HCT116 (cell line): Measurements from ENCODE around the gene CYB5D1. TPM values are rescaled to one million over a fixed set of nuclear protein-coding genes. Genes with fewer than 3 reads are reported as not detected.

Experiments
- ATAC-seq: fragments of 200-7000 bp; cut with Tn5 transposase; 2 replicates; pipeline ENCODE4 v1.9.1; 2020; ENCODE audit warnings: mild to moderate bottlenecking, moderate library complexity
- BruUV-seq: library from RNA; stranded (reverse); fragments of 400-500 nt; replicated peaks from 2 replicates; lab custom pipeline; 2021; lab: Mats Ljungman, UMichigan
- CTCF ChIA-PET: fragments of 300-600 bp; sonication (Branson Sonifier 250); formaldehyde crosslinking; loops from one replicate; lab custom pipeline; 2021; ENCODE audit warnings: antibody characterized with exemption; lab: Charles Lee
- POLR2A ChIA-PET: fragments of 300-600, 350-600 bp; sonication (Branson Sonifier 250); formaldehyde crosslinking; loops from one replicate; lab custom pipeline; 2021; ENCODE audit warnings: antibody characterized with exemption; lab: Charles Lee
- RAD21 ChIA-PET, 2 experiments: fragments of 300-600 bp; sonication (Branson Sonifier 250); formaldehyde crosslinking; loops; one replicate each; lab custom pipeline; 2023; ENCODE audit warnings: low total read pairs in 2 of 2; ENCODE audit not compliant: uncharacterized antibody in 2 of 2, unreplicated experiment in 2 of 2, low non-redundant PET in 1 of 2; lab: Charles Lee
- DNase-seq: peaks from one replicate; pipeline ENCODE4 v3.0.0-alpha.2; 2010; ENCODE audit warnings: low read depth, low spot score
- H2AFZ ChIP-seq: fragments of 200-600 bp; shearing (Covaris generic), sonication (generic); 2 replicates; pipeline ENCODE4 v1.6.1; 2017; ENCODE audit warnings: low read depth, mixed run types, mixed read lengths, antibody characterized with exemption, low read length; ENCODE audit not compliant: poor library complexity, severe bottlenecking
- H3K27ac ChIP-seq: 2 replicates; pipeline ENCODE4 v1.5.1; 2012; ENCODE audit warnings: low read depth, low read length
- H3K27me3 ChIP-seq: fragments of 200-600 bp; sonication (generic); 2 replicates; pipeline ENCODE4 v1.6.1; 2016; ENCODE audit warnings: mixed run types, low read length, mixed read lengths; ENCODE audit not compliant: insufficient read depth
- H3K36me3 ChIP-seq, 2 experiments: fragments of 200-500 bp in 1 of 2; fragments of 200-600 bp in 1 of 2; sonication (Bioruptor generic) in 1 of 2; sonication (generic) in 1 of 2; 2 replicates each; pipeline versions ENCODE4 v1.5.1 to v1.6.1; 2014 to 2016; ENCODE audit warnings: low read length in 2 of 2, inconsistent platforms in 1 of 2, mixed read lengths in 1 of 2, mixed run types in 1 of 2; ENCODE audit not compliant: insufficient read depth in 2 of 2, control insufficient read depth in 1 of 2
- H3K4me1 ChIP-seq, 2 experiments: fragments of 200-600 bp in 1 of 2; sonication (generic) in 1 of 2; 2 replicates each; pipeline versions ENCODE4 v1.5.1 to v1.6.1; 2012 to 2017; ENCODE audit warnings: low read length in 2 of 2, inconsistent platforms in 1 of 2, mild to moderate bottlenecking in 1 of 2, mixed read lengths in 1 of 2, mixed run types in 1 of 2, moderate library complexity in 1 of 2; ENCODE audit not compliant: insufficient read depth in 2 of 2, control insufficient read depth in 1 of 2
- H3K4me2 ChIP-seq: fragments of 200-600 bp; sonication (generic); 2 replicates; pipeline ENCODE4 v1.6.1; 2017; ENCODE audit warnings: mixed run types, low read length, mixed read lengths
- H3K4me3 ChIP-seq, 2 experiments: fragments of 200-600 bp in 1 of 2; sonication (generic) in 1 of 2; replicated peaks in 1 of 2; 2 replicates each; pipeline ENCODE4 v1.5.1; 2011 to 2016; ENCODE audit warnings: low read length in 2 of 2, control low read depth in 1 of 2, low read depth in 1 of 2, mild to moderate bottlenecking in 1 of 2, mixed read lengths in 1 of 2, mixed run types in 1 of 2
- H3K79me2 ChIP-seq: fragments of 200-600 bp; sonication (generic); 2 replicates; pipeline ENCODE4 v1.6.1; 2017; ENCODE audit warnings: mild to moderate bottlenecking, mixed run types, low read length, moderate library complexity, mixed read lengths; ENCODE audit not compliant: insufficient read depth
- H3K9ac ChIP-seq: fragments of 200-600 bp; sonication (generic); 2 replicates; pipeline ENCODE4 v1.6.1; 2016; ENCODE audit warnings: low read length, mixed read lengths
- H3K9me2 ChIP-seq: fragments of 200-600 bp; sonication (generic), shearing (Covaris generic); 2 replicates; pipeline ENCODE4 v1.6.1; 2017; ENCODE audit warnings: mixed run types, mild to moderate bottlenecking, moderate library complexity; ENCODE audit not compliant: insufficient read depth
- H3K9me3 ChIP-seq, 2 experiments: fragments of 200-500 bp in 1 of 2; fragments of 200-600 bp in 1 of 2; sonication (Bioruptor generic) in 1 of 2; sonication (generic) in 1 of 2; 2 replicates each; pipeline ENCODE4 v1.6.1; 2014 to 2017; ENCODE audit warnings: low read length in 2 of 2, mixed read lengths in 2 of 2, inconsistent platforms in 1 of 2, low read depth in 1 of 2, mild to moderate bottlenecking in 1 of 2, mixed run types in 1 of 2, moderate library complexity in 1 of 2; ENCODE audit not compliant: control insufficient read depth in 1 of 2, insufficient read depth in 1 of 2
- H4K20me1 ChIP-seq: fragments of 200-600 bp; sonication (generic), shearing (Covaris generic); 2 replicates; pipeline ENCODE4 v1.6.1; 2017; ENCODE audit warnings: mixed run types, mild to moderate bottlenecking, moderate library complexity; ENCODE audit not compliant: insufficient read depth
- ATF3 ChIP-seq: IDR thresholded peaks from 2 replicates; pipeline ENCODE4 v1.6.1; 2012
- CBX3 ChIP-seq: IDR thresholded peaks from 2 replicates; pipeline ENCODE4 v1.6.1; 2012; ENCODE audit warnings: low read depth
- CEBPB ChIP-seq: IDR thresholded peaks from 2 replicates; pipeline ENCODE4 v1.6.1; 2012; ENCODE audit warnings: low read depth
- CTCF ChIP-seq, 3 experiments: fragments of 200-600 bp in 1 of 3; sonication (generic) in 1 of 3; IDR thresholded peaks in 2 of 3; conservative IDR thresholded peaks in 1 of 3; 2 replicates each; pipeline ENCODE4 v1.5.1; 2012 to 2017; ENCODE audit warnings: low read depth in 2 of 3, low read length in 2 of 3, antibody characterized with exemption in 1 of 3, borderline replicate concordance in 1 of 3, control low read depth in 1 of 3, mild to moderate bottlenecking in 1 of 3, mixed read lengths in 1 of 3, mixed run types in 1 of 3, moderate library complexity in 1 of 3; ENCODE audit not compliant: insufficient read depth in 1 of 3
- EGR1 ChIP-seq: IDR thresholded peaks from 2 replicates; pipeline ENCODE4 v1.6.1; 2012; ENCODE audit warnings: low read depth
- MAX ChIP-seq: IDR thresholded peaks from 2 replicates; pipeline ENCODE4 v1.6.1; 2012
- POLR2A ChIP-seq: IDR thresholded peaks from 2 replicates; pipeline ENCODE4 v1.7.0; 2011; ENCODE audit warnings: borderline replicate concordance; ENCODE audit not compliant: insufficient read depth, insufficient read length; ENCODE audit errors: extremely low read depth
- RAD21 ChIP-seq: IDR thresholded peaks from 2 replicates; pipeline ENCODE4 v1.6.1; 2012; ENCODE audit warnings: low read depth, mild to moderate bottlenecking
- ZFX ChIP-seq: fragments of 450-650 bp; IDR thresholded peaks from 2 replicates; pipeline ENCODE4 v1.6.1; 2017
- intact Hi-C: fragments of 100-400 bp; cut with micrococcal nuclease; formaldehyde crosslinking; loops from 2 replicates; pipeline ENCODE4 v1.10.0; 2022
- total RNA-seq: library from RNA; stranded (reverse); gene quantifications from one replicate; pipeline ENCODE4 v1.2.1, GENCODE V29; 2021; ENCODE audit not compliant: unreplicated experiment

CYB5D1 gene
- total RNA-seq, 1 experiment from 2014 or later = 21.5 TPM

GRCh38 chr17:7820231-7820630 is 37.6 kb upstream of the CYB5D1 start:
- ChIA-PET CTCF (no interaction called here), RAD21 (no interaction called here), POLR2A (interaction anchor here (0.6 kb wide), 1 partner anchor 10 kb away, joined by 3 read pairs; no protein-coding TSS in a partner anchor)
- no peaks in the 10 kb centered on the region for H3K27me3 ChIP-seq
- 0 out of 4 replicates have a peak, but pooled peaks cover 0 to 2% of the 10 kb centered on the region in 2 experiments for H3K4me1 ChIP-seq
- DNase-seq (no peak), ATAC-seq (no peak)
- no peaks in the 10 kb centered on the region for H3K36me3 ChIP-seq
- H3K9ac ChIP-seq = no peak overlapping the region
- H3K27ac ChIP-seq = no peak overlapping the region
- no peak overlapping the region for H3K4me3 ChIP-seq
- intact Hi-C loops = loop anchor here (5.0 kb wide), 2 partner anchors 77 to 92 kb away; no protein-coding TSS in a partner anchor
- H3K9me3 ChIP-seq = no peaks in the 10 kb centered on the region
- no peak overlapping the region for H3K4me2 ChIP-seq
- TF ChIP-seq ATF3 = no peak
- H3K9me2 ChIP-seq = no peaks in the 10 kb centered on the region
- no peak overlapping the region for H2AFZ ChIP-seq
- H4K20me1 ChIP-seq = no peaks in the 10 kb centered on the region
- no peaks in the 10 kb centered on the region for H3K79me2 ChIP-seq
- no TSS peak for BruUV-seq

GRCh38 chr17:7822126-7822525 is 35.7 kb upstream of the CYB5D1 start:
- ChIA-PET RAD21 (no interaction called here), CTCF (interaction anchor here (1.0 to 1.6 kb wide), 5 partner anchors 9 to 167 kb away, joined by 3 to 6 read pairs (median 4); no protein-coding TSS in a partner anchor)
- intact Hi-C loops = loop anchor here (1.0 to 5.0 kb wide), 4 partner anchors 29 to 167 kb away; no protein-coding TSS in a partner anchor

More at GRCh38 chr17:7822126-7822525, 35.7 kb upstream of the CYB5D1 start:
- POLR2A ChIA-PET = interaction anchor here (1.0 kb wide), 1 partner anchor 22 kb away, joined by 3 read pairs; no protein-coding TSS in a partner anchor
- Histone ChIP-seq H2AFZ (no peak overlapping the region), H3K9me2 (no peaks in the 10 kb centered on the region), H3K4me1 (peaks cover 0 to 15% of the 10 kb centered on the region in 2 experiments; a peak in 2 of 4 replicates), H3K27ac (no peak overlapping the region), H4K20me1 (no peaks in the 10 kb centered on the region), H3K9me3 (no peaks in the 10 kb centered on the region), H3K9ac (no peak overlapping the region), H3K36me3 (no peaks in the 10 kb centered on the region), H3K27me3 (no peaks in the 10 kb centered on the region), H3K4me3 (no peak overlapping the region), H3K79me2 (no peaks in the 10 kb centered on the region), H3K4me2 (no peak overlapping the region)
- ATAC-seq (no peak), DNase-seq (no peak)
- no TSS peak for BruUV-seq
- TF ChIP-seq CBX3 = no peak
- no peak for TF ChIP-seq CEBPB
- no peak for TF ChIP-seq POLR2A
- TF ChIP-seq CTCF (IDR thresholded peaks at IDR 0.05 in 2 of 3, conservative IDR thresholded peaks at IDR 0.05 in 1 of 3; ENCODE audit: borderline replicate concordance in 1 of 3, insufficient read depth in 1 of 3, low read depth in 2 of 3, low read length in 2 of 3) = no peak
- TF ChIP-seq ZFX = no peak
- TF ChIP-seq RAD21 = no peak
- TF ChIP-seq ATF3 = no peak
- TF ChIP-seq EGR1 = no peak
- no peak for TF ChIP-seq MAX
